Measurements from ENCODE around the gene DERA.

DERA gene

DNA sequence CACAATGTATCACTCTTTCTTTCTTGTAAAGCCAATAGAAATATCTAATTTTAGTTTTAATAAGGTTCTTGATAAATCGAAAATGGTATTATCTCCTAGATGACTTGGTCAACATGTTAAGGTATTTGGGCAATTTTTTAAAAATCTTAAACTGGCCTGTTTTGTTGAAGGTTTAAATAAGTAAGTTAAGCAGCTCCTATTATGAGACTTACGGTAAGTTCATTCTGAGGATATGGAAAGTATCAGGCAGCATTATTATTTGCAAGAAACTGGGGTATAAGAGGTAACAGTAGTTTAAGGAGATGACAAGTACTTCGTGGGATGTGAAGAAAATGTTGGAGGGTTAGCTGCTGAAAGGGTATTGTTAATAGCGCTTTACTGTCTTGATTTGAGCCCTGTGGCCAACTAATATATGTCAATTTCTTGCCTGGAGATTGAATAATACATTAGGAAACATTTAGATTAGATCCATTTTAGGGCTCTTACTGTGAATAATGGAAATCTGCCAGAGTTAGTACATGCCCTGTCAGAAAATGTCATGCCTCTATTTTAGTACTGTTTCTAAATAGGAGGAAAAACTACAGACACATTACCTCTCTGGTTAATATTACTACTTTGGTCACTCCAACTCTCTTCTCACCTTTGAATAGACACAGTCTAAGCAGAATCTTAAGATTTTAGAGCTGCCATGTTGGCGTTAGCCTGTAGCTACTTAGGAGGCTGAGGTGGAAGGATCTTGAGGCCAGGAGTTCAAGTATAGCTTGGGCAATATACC, 23.9 kb upstream of the DERA start:
- TF ChIP-seq EZH2 (IDR thresholded peaks at IDR 0.05; ENCODE audit: borderline replicate concordance, low read length), result no peak
- TF ChIP-seq, protein P1, sequence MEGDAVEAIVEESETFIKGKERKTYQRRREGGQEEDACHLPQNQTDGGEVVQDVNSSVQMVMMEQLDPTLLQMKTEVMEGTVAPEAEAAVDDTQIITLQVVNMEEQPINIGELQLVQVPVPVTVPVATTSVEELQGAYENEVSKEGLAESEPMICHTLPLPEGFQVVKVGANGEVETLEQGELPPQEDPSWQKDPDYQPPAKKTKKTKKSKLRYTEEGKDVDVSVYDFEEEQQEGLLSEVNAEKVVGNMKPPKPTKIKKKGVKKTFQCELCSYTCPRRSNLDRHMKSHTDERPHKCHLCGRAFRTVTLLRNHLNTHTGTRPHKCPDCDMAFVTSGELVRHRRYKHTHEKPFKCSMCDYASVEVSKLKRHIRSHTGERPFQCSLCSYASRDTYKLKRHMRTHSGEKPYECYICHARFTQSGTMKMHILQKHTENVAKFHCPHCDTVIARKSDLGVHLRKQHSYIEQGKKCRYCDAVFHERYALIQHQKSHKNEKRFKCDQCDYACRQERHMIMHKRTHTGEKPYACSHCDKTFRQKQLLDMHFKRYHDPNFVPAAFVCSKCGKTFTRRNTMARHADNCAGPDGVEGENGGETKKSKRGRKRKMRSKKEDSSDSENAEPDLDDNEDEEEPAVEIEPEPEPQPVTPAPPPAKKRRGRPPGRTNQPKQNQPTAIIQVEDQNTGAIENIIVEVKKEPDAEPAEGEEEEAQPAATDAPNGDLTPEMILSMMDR (IDR thresholded peaks at IDR 0.05; ENCODE audit: low read length), result no peak
- H3K4me3 ChIP-seq (ENCODE audit: low read depth, low read length, poor library complexity, severe bottlenecking), result no peak overlapping the region
- H2AFZ ChIP-seq (ENCODE audit: low read length), result no peak overlapping the region
- peaks cover 20% of the 10 kb centered on the region for H3K4me1 ChIP-seq (ENCODE audit: insufficient read depth, low read length, severe bottlenecking)
- peaks cover 5% of the 10 kb centered on the region; the same call in 1 of the 2 replicates for H4K20me1 ChIP-seq (ENCODE audit: insufficient read depth, low read length)
- H3K27me3 ChIP-seq (ENCODE audit: insufficient read depth, low read length), result no peaks in the 10 kb centered on the region
- no peaks in the 10 kb centered on the region for H3K9me2 ChIP-seq (ENCODE audit: low read depth, low read length)
- no peaks in the 10 kb centered on the region for H3F3A ChIP-seq (ENCODE audit: insufficient read depth, low read length)
- no peak overlapping the region for H3K9ac ChIP-seq (ENCODE audit: low read length)
- no peaks in the 10 kb centered on the region for H3K9me3 ChIP-seq (ENCODE audit: low read length)
- peaks cover 70% of the 10 kb centered on the region for H3K36me3 ChIP-seq (ENCODE audit: insufficient read depth, low read length)
- H3K27ac ChIP-seq (ENCODE audit: low read depth, low read length, poor library complexity, severe bottlenecking), result no peak overlapping the region
- H3K79me2 ChIP-seq (ENCODE audit: insufficient read depth, low read length), result peaks cover 69% of the 10 kb centered on the region
- H3K4me2 ChIP-seq (ENCODE audit: low read length), result no peak overlapping the region

DNA sequence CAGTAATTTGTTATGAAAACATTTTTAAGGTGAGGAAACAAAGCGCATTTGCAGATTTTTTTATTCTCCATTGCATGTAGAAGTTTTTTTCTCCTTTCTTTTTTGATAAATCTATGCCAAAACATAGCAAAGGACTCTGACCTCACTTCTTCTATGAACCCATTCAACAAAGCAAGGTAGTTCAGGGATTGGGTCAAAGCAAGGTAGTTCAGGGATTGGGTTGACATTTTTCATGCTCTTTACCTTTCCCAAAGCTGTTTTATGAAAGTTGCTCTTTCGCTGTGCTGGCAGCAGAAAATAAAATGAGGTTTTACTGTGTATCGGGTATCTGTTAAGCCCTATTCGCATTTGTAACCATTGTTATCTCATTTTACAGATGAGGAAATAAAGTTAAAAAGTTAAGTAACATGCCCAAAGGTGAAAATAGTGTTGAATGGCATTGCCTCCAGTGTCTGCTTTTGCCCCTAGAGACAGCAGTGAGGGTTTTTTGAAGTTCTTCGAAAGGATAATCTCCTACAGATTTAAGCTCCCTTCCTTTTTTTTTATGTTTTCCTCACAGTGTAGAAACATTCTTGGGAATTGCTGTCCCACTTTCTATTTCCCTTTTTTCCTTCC, 18.4 kb upstream of the DERA start:
- no peaks in the 10 kb centered on the region for H3K27me3 ChIP-seq (ENCODE audit: insufficient read depth, low read length)
- no peaks in the 10 kb centered on the region for H3F3A ChIP-seq (ENCODE audit: insufficient read depth, low read length)
- no peak overlapping the region for H3K27ac ChIP-seq (ENCODE audit: low read depth, low read length, poor library complexity, severe bottlenecking)
- no peak overlapping the region for H3K4me3 ChIP-seq (ENCODE audit: low read depth, low read length, poor library complexity, severe bottlenecking)
- no peaks in the 10 kb centered on the region for H3K9me3 ChIP-seq (ENCODE audit: low read length)
- no peaks in the 10 kb centered on the region for H3K4me1 ChIP-seq (ENCODE audit: insufficient read depth, low read length, severe bottlenecking)
- TF ChIP-seq EZH2 (IDR thresholded peaks at IDR 0.05; ENCODE audit: borderline replicate concordance, low read length), result no peak
- TF ChIP-seq, protein P1 (IDR thresholded peaks at IDR 0.05; ENCODE audit: low read length), result no peak
- no peak overlapping the region for H3K9ac ChIP-seq (ENCODE audit: low read length)
- H3K36me3 ChIP-seq (ENCODE audit: insufficient read depth, low read length), result peaks cover 76% of the 10 kb centered on the region
- H3K79me2 ChIP-seq (ENCODE audit: insufficient read depth, low read length), result peaks cover 15% of the 10 kb centered on the region
- no peaks in the 10 kb centered on the region for H3K9me2 ChIP-seq (ENCODE audit: low read depth, low read length)
- H4K20me1 ChIP-seq (ENCODE audit: insufficient read depth, low read length), result peaks cover 4% of the 10 kb centered on the region; the same call in 1 of the 2 replicates
- no peak overlapping the region for H3K4me2 ChIP-seq (ENCODE audit: low read length)
- H2AFZ ChIP-seq (ENCODE audit: low read length), result no peak overlapping the region

DNA sequence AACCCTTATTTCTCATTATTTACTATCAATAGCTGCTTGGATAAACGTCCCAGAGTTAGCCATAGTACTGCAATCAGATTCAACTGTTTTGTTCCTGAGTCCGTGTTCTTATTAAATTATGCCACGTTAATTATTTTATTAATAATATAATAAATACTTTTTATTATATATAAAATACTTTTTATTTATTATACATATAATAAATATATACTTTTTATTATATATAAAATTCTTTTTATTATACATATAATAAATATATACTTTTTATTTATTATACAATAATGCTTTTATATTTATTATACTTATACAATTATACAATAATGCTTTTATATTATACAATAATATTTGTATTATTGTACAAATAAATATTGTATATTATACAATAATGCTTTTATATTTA, 17.9 kb upstream of the DERA start:
- peaks cover 10% of the 10 kb centered on the region for H3K79me2 ChIP-seq (ENCODE audit: insufficient read depth, low read length)
- no peak overlapping the region for H2AFZ ChIP-seq (ENCODE audit: low read length)
- H3K4me3 ChIP-seq (ENCODE audit: low read depth, low read length, poor library complexity, severe bottlenecking), result no peak overlapping the region
- H3K9ac ChIP-seq (ENCODE audit: low read length), result no peak overlapping the region
- H4K20me1 ChIP-seq (ENCODE audit: insufficient read depth, low read length), result no peaks in the 10 kb centered on the region
- no peaks in the 10 kb centered on the region for H3K9me3 ChIP-seq (ENCODE audit: low read length)
- H3K9me2 ChIP-seq (ENCODE audit: low read depth, low read length), result no peaks in the 10 kb centered on the region
- H3K36me3 ChIP-seq (ENCODE audit: insufficient read depth, low read length), result peaks cover 74% of the 10 kb centered on the region
- TF ChIP-seq, protein P1 (IDR thresholded peaks at IDR 0.05; ENCODE audit: low read length), result no peak
- no peak for TF ChIP-seq EZH2 (IDR thresholded peaks at IDR 0.05; ENCODE audit: borderline replicate concordance, low read length)
- H3K4me2 ChIP-seq (ENCODE audit: low read length), result no peak overlapping the region
- H3F3A ChIP-seq (ENCODE audit: insufficient read depth, low read length), result no peaks in the 10 kb centered on the region
- no peak overlapping the region for H3K27ac ChIP-seq (ENCODE audit: low read depth, low read length, poor library complexity, severe bottlenecking)
- H3K4me1 ChIP-seq (ENCODE audit: insufficient read depth, low read length, severe bottlenecking), result no peaks in the 10 kb centered on the region
- H3K27me3 ChIP-seq (ENCODE audit: insufficient read depth, low read length), result no peaks in the 10 kb centered on the region

Measured in OCI-LY1 (cell line).